H1 (cell line): Measurements from ENCODE around the gene PIAS3. TPM values are rescaled to one million over a fixed set of nuclear protein-coding genes. Genes with fewer than 3 reads are reported as not detected.

Experiments
- ASH2L ChIP-seq: fragments of 200-600, 300-600 bp; sonication (generic); IDR thresholded peaks from one replicate; pipeline ENCODE4 v1.7.1; 2017; ENCODE audit warnings: low read length
- BACH1 ChIP-seq: IDR thresholded peaks from 2 replicates; pipeline ENCODE4 v1.6.1; 2012; ENCODE audit warnings: low read length, improper control_type of control experiment
- CTCF ChIP-seq, 3 experiments: IDR thresholded peaks; 1 replicate in 2 of 3; 2 replicates in 1 of 3; pipeline versions ENCODE4 v1.5.1 to v1.6.1; 2011; ENCODE audit warnings: low read length in 3 of 3, mild to moderate bottlenecking in 3 of 3, inconsistent platforms in 2 of 3, low read depth in 1 of 3, moderate library complexity in 1 of 3; ENCODE audit not compliant: insufficient read depth in 1 of 3; ENCODE audit errors: control extremely low read depth in 1 of 3
- EGR1 ChIP-seq: IDR thresholded peaks from 2 replicates; pipeline ENCODE4 v1.6.1; 2011; ENCODE audit warnings: low read depth, low read length, borderline replicate concordance
- EP300 ChIP-seq, 2 experiments: IDR thresholded peaks; 1 replicate in 1 of 2; 2 replicates in 1 of 2; pipeline ENCODE4 v1.6.1; 2011 to 2012; ENCODE audit warnings: low read depth in 2 of 2, low read length in 2 of 2, mild to moderate bottlenecking in 2 of 2, borderline replicate concordance in 1 of 2, inconsistent platforms in 1 of 2, moderate library complexity in 1 of 2
- GABPA ChIP-seq: IDR thresholded peaks from 2 replicates; pipeline ENCODE4 v1.6.1; 2011; ENCODE audit warnings: mild to moderate bottlenecking, low read length, moderate library complexity, borderline replicate concordance; ENCODE audit not compliant: insufficient read depth
- GTF2F1 ChIP-seq: IDR thresholded peaks from 2 replicates; pipeline ENCODE4 v1.6.1; 2012; ENCODE audit warnings: low read depth, low read length, improper control_type of control experiment, borderline replicate concordance
- PHF8 ChIP-seq: fragments of 200-600 bp; sonication (generic); conservative IDR thresholded peaks from 2 replicates; pipeline ENCODE4 v1.7.1; 2012; ENCODE audit warnings: low read depth, mild to moderate bottlenecking, inconsistent platforms, low read length, moderate library complexity
- POLR2A ChIP-seq, 2 experiments: IDR thresholded peaks; 1 replicate in 1 of 2; 2 replicates in 1 of 2; pipeline ENCODE4 v1.6.1; 2011; ENCODE audit warnings: low read depth in 2 of 2, low read length in 2 of 2, mild to moderate bottlenecking in 2 of 2; ENCODE audit errors: control extremely low read depth in 1 of 2
- POU5F1 ChIP-seq: IDR thresholded peaks from 2 replicates; pipeline ENCODE4 v1.6.1; 2011; ENCODE audit warnings: low read depth, mild to moderate bottlenecking, low read length, moderate library complexity
- RAD21 ChIP-seq, 2 experiments: IDR thresholded peaks in 1 of 2; conservative IDR thresholded peaks in 1 of 2; 2 replicates each; pipeline ENCODE4 v1.6.1; 2011; ENCODE audit warnings: low read depth in 2 of 2, low read length in 2 of 2, improper control_type of control experiment in 1 of 2, inconsistent platforms in 1 of 2, mild to moderate bottlenecking in 1 of 2, moderate library complexity in 1 of 2
- RNF2 ChIP-seq: fragments of 200-900, 300-1000 bp; sonication (generic); IDR thresholded peaks from 2 replicates; pipeline ENCODE4 v1.7.1; 2016; ENCODE audit warnings: borderline replicate concordance, low read depth, mild to moderate bottlenecking, antibody characterized with exemption, low read length; ENCODE audit not compliant: poor library complexity, severe bottlenecking; ENCODE audit errors: missing control alignments
- RXRA ChIP-seq: IDR thresholded peaks from 2 replicates; pipeline ENCODE4 v1.6.1; 2011; ENCODE audit warnings: low read depth, mild to moderate bottlenecking, low read length, moderate library complexity; ENCODE audit not compliant: insufficient read depth
- SIRT6 ChIP-seq: IDR thresholded peaks from one replicate; pipeline ENCODE4 v1.7.1; 2012; ENCODE audit warnings: low read length, inconsistent platforms
- SIX5 ChIP-seq: IDR thresholded peaks from 2 replicates; pipeline ENCODE4 v1.6.1; 2011; ENCODE audit warnings: mild to moderate bottlenecking, low read depth, low read length
- SP1 ChIP-seq: IDR thresholded peaks from 2 replicates; pipeline ENCODE4 v1.6.1; 2011; ENCODE audit warnings: low read depth, low read length
- TAF1 ChIP-seq: IDR thresholded peaks from 2 replicates; pipeline ENCODE4 v1.6.1; 2011; ENCODE audit warnings: mild to moderate bottlenecking, low read depth, low read length
- USF2 ChIP-seq: IDR thresholded peaks from 2 replicates; pipeline ENCODE4 v1.6.1; 2011; ENCODE audit warnings: low read length, improper control_type of control experiment
- YY1 ChIP-seq: IDR thresholded peaks from 2 replicates; pipeline ENCODE4 v1.6.1; 2011; ENCODE audit warnings: low read depth, mild to moderate bottlenecking, low read length
- polyA plus RNA-seq, 7 experiments: library from polyadenylated mRNA; depleted of rRNA in 3 of 7; stranded (reverse) in 5 of 7; unstranded in 2 of 7; fragments of >200 nt in 5 of 7; fragments of 200-250 nt in 2 of 7; gene quantifications; 1 replicate in 5 of 7; 2 replicates in 1 of 7; 4 replicates in 1 of 7; pipeline versions ENCODE4 v1.2.1 to v1.2.3, GENCODE V29; 2011 to 2013; ENCODE audit warnings: missing spikeins in 2 of 7, mixed read lengths in 2 of 7
- total RNA-seq: library from RNA; stranded (reverse); fragmentation: NEBNext Ultra II Directional; extraction: Animal tissue kit (Norgen Biotek cat#: 25700); gene quantifications from 2 replicates; pipeline ENCODE4 v1.2.1, GENCODE V29; 2021

The PIAS3 gene
- total and polyA plus RNA-seq, 2 of the 8 experiments (the other 6 are each of a cell fraction or from before 2014, with no cell fraction given), result 36.7 to 49.9 TPM

GRCh38 chr1:145858238-145858900 is 512 bp downstream of the PIAS3 start (continued):
- TF ChIP-seq EP300 (IDR thresholded peaks at IDR 0.05; ENCODE audit: borderline replicate concordance in 1 of 2, low read depth in 2 of 2, low read length in 2 of 2), result no peak
- TF ChIP-seq YY1, result no peak
- TF ChIP-seq ASH2L, result no peak
- no peak for TF ChIP-seq POU5F1
- no peak for TF ChIP-seq SIX5
- no peak for TF ChIP-seq RNF2
- no peak for TF ChIP-seq USF2
- no peak for TF ChIP-seq GABPA
- no peak for TF ChIP-seq BACH1
- no peak for TF ChIP-seq GTF2F1
- no peak for TF ChIP-seq RXRA
- TF ChIP-seq POLR2A (IDR thresholded peaks at IDR 0.05; ENCODE audit: control extremely low read depth in 1 of 2, low read depth in 2 of 2, low read length in 2 of 2), result no peak
- TF ChIP-seq SIRT6, result no peak
- peak; percentile 6; the same call in 1 of the 2 replicates for TF ChIP-seq EGR1
- no peak for TF ChIP-seq TAF1
- TF ChIP-seq PHF8, result peak; percentile 66; the same call in 1 of the 2 replicates
- TF ChIP-seq CTCF (IDR thresholded peaks at IDR 0.05; ENCODE audit: control extremely low read depth in 1 of 3, insufficient read depth in 1 of 3, low read depth in 1 of 3, low read length in 3 of 3), result no peak
- TF ChIP-seq SP1, result 0 out of 2 replicates have a peak, but pooled peaks have one; percentile 35
- no peak for TF ChIP-seq RAD21 (IDR thresholded peaks at IDR 0.05 in 1 of 2, conservative IDR thresholded peaks at IDR 0.05 in 1 of 2; ENCODE audit: low read depth in 2 of 2, low read length in 2 of 2)
